Measurements from ENCODE around the gene NSG1.

NSG1 gene

GRCh38 chr4:4385729-4386295, 1.1 kb upstream of the NSG1 start:
- DNase-seq (ENCODE audit: low read depth), result no peak
- no peak for TF ChIP-seq CTCF (conservative IDR thresholded peaks at IDR 0.05; ENCODE audit: low read depth, low read length)
- no peak overlapping the region for H3K4me3 ChIP-seq (ENCODE audit: low read depth, low read length)

- no peak for DNase-seq (ENCODE audit: low read depth)
- no peak overlapping the region for H3K4me3 ChIP-seq (ENCODE audit: low read depth, low read length)
- no peak for TF ChIP-seq CTCF (conservative IDR thresholded peaks at IDR 0.05; ENCODE audit: low read depth, low read length)
Measured at GRCh38 chr4:4386296-4386735, 586 bp upstream of the NSG1 start.

GRCh38 chr4:4387531-4388310, 819 bp downstream of the NSG1 start:
- TF ChIP-seq CTCF (conservative IDR thresholded peaks at IDR 0.05; ENCODE audit: low read depth, low read length), result no peak
- no peak for DNase-seq (ENCODE audit: low read depth)
- H3K4me3 ChIP-seq (ENCODE audit: low read depth, low read length), result no peak overlapping the region

- DNase-seq (ENCODE audit: low read depth), result peak; percentile 9
- no peak overlapping the region for H3K4me3 ChIP-seq (ENCODE audit: low read depth, low read length)
- TF ChIP-seq CTCF (conservative IDR thresholded peaks at IDR 0.05; ENCODE audit: low read depth, low read length), result no peak
Measured at GRCh38 chr4:4388311-4388790, 1.4 kb downstream of the NSG1 start.

GRCh38 chr4:4388836-4389575, 2.1 kb downstream of the NSG1 start:
- no peak overlapping the region for H3K4me3 ChIP-seq (ENCODE audit: low read depth, low read length)
- DNase-seq (ENCODE audit: low read depth), result no peak
- no peak for TF ChIP-seq CTCF (conservative IDR thresholded peaks at IDR 0.05; ENCODE audit: low read depth, low read length)

- no peak for DNase-seq (ENCODE audit: low read depth)
- TF ChIP-seq CTCF (conservative IDR thresholded peaks at IDR 0.05; ENCODE audit: low read depth, low read length), result no peak
- H3K4me3 ChIP-seq (ENCODE audit: low read depth, low read length), result no peak overlapping the region
Measured at GRCh38 chr4:4390046-4390445, 3.1 kb downstream of the NSG1 start.

Data from choroid plexus epithelial cell (primary cell).